IMR-90 (cell line): ENCODE data around the gene ASB6. TPM values are rescaled to one million over a fixed set of nuclear protein-coding genes. Genes with fewer than 3 reads are reported as not detected.

Source experiments
- ATAC-seq: fragments of 200-7000 bp; cut with Tn5 transposase; 2 replicates; pipeline ENCODE4 v1.9.1; 2020; ENCODE audit warnings: low read depth, mild to moderate bottlenecking, moderate library complexity
- BruUV-seq: library from RNA; stranded (reverse); fragments of 400-500 nt; replicated peaks from 2 replicates; lab custom pipeline; 2021; lab: Mats Ljungman, UMichigan
- CTCF ChIA-PET: fragments of 300-600 bp; formaldehyde crosslinking; extraction: SDS; loops from one replicate; lab custom pipeline; 2021; ENCODE audit warnings: antibody characterized with exemption; lab: Yijun Ruan, JAX
- POLR2A ChIA-PET: fragments of 300-600 bp; sonication (Branson Sonifier 250); formaldehyde crosslinking; loops from one replicate; lab custom pipeline; 2022; ENCODE audit warnings: antibody characterized with exemption; ENCODE audit not compliant: unreplicated experiment; lab: Charles Lee
- DNase-seq: peaks from one replicate; pipeline ENCODE4 v3.0.0; 2013
- H2AFZ ChIP-seq: replicated peaks from 2 replicates; pipeline ENCODE3; 2013; ENCODE audit warnings: low read length, mild to moderate bottlenecking; ENCODE audit not compliant: poor library complexity
- H2AK5ac ChIP-seq: 2 replicates; pipeline ENCODE4 v1.6.1; 2013; ENCODE audit warnings: low read depth, low read length, inconsistent platforms
- H2AK9ac ChIP-seq: replicated peaks from 2 replicates; pipeline ENCODE3; 2013; ENCODE audit warnings: mild to moderate bottlenecking, low read depth, low read length, moderate library complexity; ENCODE audit not compliant: poor library complexity
- H2BK120ac ChIP-seq: 2 replicates; pipeline ENCODE4 v1.6.1; 2013; ENCODE audit warnings: low read depth, low read length, inconsistent platforms
- H2BK15ac ChIP-seq: 3 replicates; pipeline ENCODE4 v1.6.1; 2013; ENCODE audit warnings: low read depth, low read length, inconsistent platforms
- H2BK20ac ChIP-seq: 2 replicates; pipeline ENCODE4 v1.6.1; 2013; ENCODE audit warnings: low read depth, mild to moderate bottlenecking, inconsistent platforms, low read length, moderate library complexity
- H2BK5ac ChIP-seq: 2 replicates; pipeline ENCODE4 v1.6.1; 2013; ENCODE audit warnings: mild to moderate bottlenecking, low read depth, low read length, inconsistent platforms; ENCODE audit not compliant: poor library complexity, severe bottlenecking
- H3K14ac ChIP-seq: replicated peaks from 2 replicates; pipeline ENCODE4 v1.6.1; 2013; ENCODE audit warnings: low read depth, low read length, inconsistent platforms
- H3K18ac ChIP-seq: 2 replicates; pipeline ENCODE4 v1.6.1; 2013; ENCODE audit warnings: low read depth, low read length, control low read depth
- H3K23ac ChIP-seq: 2 replicates; pipeline ENCODE4 v1.6.1; 2013; ENCODE audit warnings: low read depth, low read length, inconsistent platforms
- H3K27ac ChIP-seq: 2 replicates; pipeline ENCODE4 v1.5.1; 2013; ENCODE audit warnings: mild to moderate bottlenecking, control low read depth, low read length; ENCODE audit not compliant: insufficient read depth
- H3K27me3 ChIP-seq: 2 replicates; pipeline ENCODE4 v1.6.1; 2013; ENCODE audit warnings: low read length; ENCODE audit not compliant: control insufficient read depth, insufficient read depth
- H3K36me3 ChIP-seq: 2 replicates; pipeline ENCODE4 v1.6.1; 2013; ENCODE audit warnings: low read length, mixed read lengths; ENCODE audit not compliant: control insufficient read depth, insufficient read depth
- H3K4ac ChIP-seq: 2 replicates; pipeline ENCODE4 v1.6.1; 2013; ENCODE audit warnings: low read depth, low read length, inconsistent platforms
- H3K4me1 ChIP-seq: 2 replicates; pipeline ENCODE4 v1.6.1; 2013; ENCODE audit warnings: low read length, mixed read lengths; ENCODE audit not compliant: control insufficient read depth, insufficient read depth
- H3K4me2 ChIP-seq: 2 replicates; pipeline ENCODE4 v1.6.1; 2013; ENCODE audit warnings: low read depth, mild to moderate bottlenecking, control low read depth, low read length, moderate library complexity
- H3K4me3 ChIP-seq: 2 replicates; pipeline ENCODE4 v1.5.1; 2013; ENCODE audit warnings: low read depth, mild to moderate bottlenecking, control low read depth, low read length, moderate library complexity; ENCODE audit not compliant: insufficient read depth
- H3K56ac ChIP-seq: 2 replicates; pipeline ENCODE4 v1.6.1; 2013; ENCODE audit warnings: low read length, inconsistent platforms; ENCODE audit not compliant: insufficient read depth; ENCODE audit errors: extremely low read depth
- H3K79me1 ChIP-seq, 2 experiments: 2 replicates each; pipeline ENCODE4 v1.6.1; 2013; ENCODE audit warnings: low read length in 2 of 2, inconsistent platforms in 1 of 2, low read depth in 1 of 2
- H3K9ac ChIP-seq: 2 replicates; pipeline ENCODE4 v1.6.1; 2013; ENCODE audit warnings: low read depth, low read length, control low read depth
- H3K9me1 ChIP-seq: 2 replicates; pipeline ENCODE4 v1.6.1; 2013; ENCODE audit warnings: low read length, inconsistent platforms; ENCODE audit not compliant: insufficient read depth
- H3K9me3 ChIP-seq: 2 replicates; pipeline ENCODE4 v1.6.1; 2013; ENCODE audit warnings: low read length; ENCODE audit not compliant: control insufficient read depth, insufficient read depth
- H4K20me1 ChIP-seq: 2 replicates; pipeline ENCODE4 v1.6.1; 2013; ENCODE audit warnings: low read length, inconsistent platforms; ENCODE audit not compliant: insufficient read depth
- H4K5ac ChIP-seq: 2 replicates; pipeline ENCODE4 v1.6.1; 2013; ENCODE audit warnings: mild to moderate bottlenecking, low read depth, low read length, control low read depth
- H4K8ac ChIP-seq, 2 experiments: 2 replicates each; pipeline ENCODE4 v1.6.1; 2013; ENCODE audit warnings: low read depth in 2 of 2, low read length in 2 of 2, control low read depth in 1 of 2, inconsistent platforms in 1 of 2
- H4K91ac ChIP-seq: 2 replicates; pipeline ENCODE4 v1.6.1; 2013; ENCODE audit warnings: low read depth, low read length, inconsistent platforms; ENCODE audit not compliant: insufficient read depth
- NFE2L2 ChIP-seq: fragments of 150-350 bp; IDR thresholded peaks from 2 replicates; pipeline ENCODE4 v1.6.1; 2016; ENCODE audit warnings: low read depth, mild to moderate bottlenecking, low read length
- WGBS, 2 experiments: methylation state at CpG; one replicate each; pipeline versions ENCODE4 v1.1.5 to v1.1.7; 2013; ENCODE audit warnings: missing lambda C conversion rate in 2 of 2; ENCODE audit not compliant: insufficient read length in 1 of 2; ENCODE audit errors: extremely low coverage in 2 of 2; 5-methylcytosine and 5-hydroxymethylcytosine counted together
- dilution Hi-C: fragments of 300-500 bp; cut with HindIII; formaldehyde crosslinking; loops from one replicate; pipeline ENCODE4 v1.14.3; 2018; ENCODE audit warnings: low sequenced_read_pairs; ENCODE audit not compliant: unreplicated experiment
- in situ Hi-C: fragments of 300-500 bp; cut with MboI; formaldehyde crosslinking; loops from 3 replicates; pipeline ENCODE4 v1.14.3; 2019; ENCODE audit warnings: low sequenced_read_pairs, inconsistent platforms, mixed read lengths
- intact Hi-C: fragments of 100-400 bp; cut with micrococcal nuclease; formaldehyde crosslinking; loops from 2 replicates; pipeline ENCODE4 v1.10.0; 2022
- polyA plus RNA-seq, 3 experiments: library from polyadenylated mRNA; depleted of rRNA; stranded (reverse); fragments of >200 nt; gene quantifications; 2 replicates each; pipeline ENCODE4 v1.2.3, GENCODE V29; 2012; ENCODE audit warnings: low replicate concordance in 1 of 3
- total RNA-seq: library from RNA; depleted of rRNA; stranded (reverse); fragments of >200 nt; gene quantifications from 2 replicates; pipeline ENCODE4 v1.2.3, GENCODE V29; 2012

ASB6 gene
- total and polyA plus RNA-seq, 2 of the 4 experiments (the other 2 are of a cell fraction) = 9.7 to 28.9 TPM

- no peak overlapping the region for H3K27ac ChIP-seq
Observed at GRCh38 chr9:129681924-129682323, 40.0 kb upstream of the ASB6 start.

More at GRCh38 chr9:129681924-129682323, 40.0 kb upstream of the ASB6 start:
- no peak overlapping the region for H2AFZ ChIP-seq
- H2BK5ac ChIP-seq = no peak overlapping the region
- no peak overlapping the region for H2AK9ac ChIP-seq
- POLR2A ChIA-PET = no interaction called here
- BruUV-seq = no TSS peak
- no peak overlapping the region for H4K5ac ChIP-seq
- H3K9me1 ChIP-seq = peaks cover 24% of the 10 kb centered on the region
- dilution Hi-C loops (no loop called here), intact Hi-C loops (no loop called here), in situ Hi-C loops (no loop called here)
- no peak for ATAC-seq
- no CpG with 5 or more reads among the region's 11 CpGs for WGBS, 2 experiments
- CTCF ChIA-PET = no interaction called here
- H3K4me2 ChIP-seq = no peak overlapping the region
- DNase-seq = no peak
- no peak overlapping the region for H3K14ac ChIP-seq
- TF ChIP-seq NFE2L2 = no peak
- no peak overlapping the region for H3K4ac ChIP-seq
- H2AK5ac ChIP-seq = no peak overlapping the region
- peaks cover 44% of the 10 kb centered on the region for H4K20me1 ChIP-seq
- no peaks in the 10 kb centered on the region for H3K27me3 ChIP-seq
- peaks cover 23% of the 10 kb centered on the region for H3K36me3 ChIP-seq
- peaks cover 7% of the 10 kb centered on the region; the same call in 1 of the 2 replicates for H3K4me1 ChIP-seq
- H2BK15ac ChIP-seq = no peak overlapping the region
- no peak overlapping the region for H2BK20ac ChIP-seq
- no peak overlapping the region for H3K23ac ChIP-seq
- no peak overlapping the region for H4K8ac ChIP-seq
- peaks cover 26 to 80% of the 10 kb centered on the region in 2 experiments; a peak in 3 of 4 replicates for H3K79me1 ChIP-seq
- H3K9ac ChIP-seq = no peak overlapping the region
- no peak overlapping the region for H3K4me3 ChIP-seq
- no peak overlapping the region for H4K91ac ChIP-seq
- no peaks in the 10 kb centered on the region for H3K9me3 ChIP-seq
- H2BK120ac ChIP-seq = no peak overlapping the region
- no peak overlapping the region for H3K18ac ChIP-seq
- H3K56ac ChIP-seq = no peak overlapping the region
